ENCODE data around the gene TCAP.

The TCAP gene

GRCh38 chr17:39667945-39668924, 3.1 kb downstream of the TCAP start, which contains the start of gene PNMT:
TSS of gene PNMT (plus strand) at chr17:39668453. CDS start at chr17:39668476, 23 bp downstream.
- DNase-seq = peak; percentile 70

GRCh38 chr17:39669897-39670735, 5.0 kb downstream of the TCAP start:
- no peak for DNase-seq

DNA sequence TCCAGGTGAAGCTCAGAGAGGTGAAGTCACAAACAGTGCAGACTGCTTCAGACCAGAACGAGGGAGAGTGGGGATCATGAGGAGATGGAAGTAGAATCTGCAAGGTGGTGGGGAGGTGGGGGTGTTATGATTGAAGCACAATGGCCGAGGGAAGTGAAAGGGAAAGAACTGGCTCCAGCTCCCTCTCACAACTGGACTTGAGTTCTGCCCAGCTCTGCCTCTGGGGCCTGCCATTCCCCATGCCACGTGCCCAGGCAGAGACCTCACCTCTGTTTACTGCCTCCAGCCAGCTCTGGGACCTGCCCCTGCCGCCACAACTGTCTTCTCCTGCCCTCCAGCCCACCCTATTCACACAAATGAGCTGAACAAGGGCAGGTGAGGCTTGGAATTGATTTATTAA, 5.6 kb downstream of the TCAP start:
- no peak for DNase-seq

DNA sequence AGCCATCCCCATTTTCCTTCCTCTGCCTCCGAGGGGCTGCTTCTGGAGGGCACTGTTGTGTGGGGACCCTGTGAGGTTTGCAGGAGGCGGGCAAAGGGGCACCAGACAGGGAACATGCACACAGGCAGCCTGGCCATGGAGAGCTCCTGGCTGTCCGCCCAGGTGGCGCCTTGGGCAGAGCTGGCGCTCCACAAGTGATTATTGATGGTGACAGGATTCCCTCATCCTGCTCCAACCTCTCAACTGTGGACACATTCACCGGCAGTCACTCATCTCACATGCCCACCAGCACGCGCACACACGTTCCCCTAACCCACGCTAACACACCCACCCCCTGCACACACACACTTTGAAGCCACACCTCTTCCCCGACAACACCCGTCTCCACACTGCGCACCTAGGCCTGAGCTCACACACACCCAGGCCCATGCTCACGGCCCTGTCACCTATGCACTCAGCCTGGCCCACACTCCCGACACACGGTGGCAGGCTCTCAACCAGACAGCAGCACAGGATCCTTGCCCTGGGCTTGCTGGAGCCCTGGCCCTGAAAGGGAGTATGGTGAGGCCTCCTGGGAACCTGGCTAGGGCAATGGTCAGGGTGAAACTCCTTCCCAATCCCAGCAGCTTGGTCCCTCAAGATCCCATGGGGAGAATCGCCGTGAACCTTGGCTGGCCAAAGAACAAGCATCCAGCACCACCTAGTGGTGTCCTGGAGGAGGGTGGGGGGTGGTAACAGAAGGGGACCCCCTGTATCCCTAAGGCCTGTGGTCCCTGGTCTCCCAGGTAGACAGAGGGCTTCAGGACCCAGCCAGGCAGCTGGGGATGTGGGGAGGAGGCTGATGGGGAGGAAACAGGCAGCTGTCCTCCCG, 6.7 kb downstream of the TCAP start:
- DNase-seq = no peak

DNA sequence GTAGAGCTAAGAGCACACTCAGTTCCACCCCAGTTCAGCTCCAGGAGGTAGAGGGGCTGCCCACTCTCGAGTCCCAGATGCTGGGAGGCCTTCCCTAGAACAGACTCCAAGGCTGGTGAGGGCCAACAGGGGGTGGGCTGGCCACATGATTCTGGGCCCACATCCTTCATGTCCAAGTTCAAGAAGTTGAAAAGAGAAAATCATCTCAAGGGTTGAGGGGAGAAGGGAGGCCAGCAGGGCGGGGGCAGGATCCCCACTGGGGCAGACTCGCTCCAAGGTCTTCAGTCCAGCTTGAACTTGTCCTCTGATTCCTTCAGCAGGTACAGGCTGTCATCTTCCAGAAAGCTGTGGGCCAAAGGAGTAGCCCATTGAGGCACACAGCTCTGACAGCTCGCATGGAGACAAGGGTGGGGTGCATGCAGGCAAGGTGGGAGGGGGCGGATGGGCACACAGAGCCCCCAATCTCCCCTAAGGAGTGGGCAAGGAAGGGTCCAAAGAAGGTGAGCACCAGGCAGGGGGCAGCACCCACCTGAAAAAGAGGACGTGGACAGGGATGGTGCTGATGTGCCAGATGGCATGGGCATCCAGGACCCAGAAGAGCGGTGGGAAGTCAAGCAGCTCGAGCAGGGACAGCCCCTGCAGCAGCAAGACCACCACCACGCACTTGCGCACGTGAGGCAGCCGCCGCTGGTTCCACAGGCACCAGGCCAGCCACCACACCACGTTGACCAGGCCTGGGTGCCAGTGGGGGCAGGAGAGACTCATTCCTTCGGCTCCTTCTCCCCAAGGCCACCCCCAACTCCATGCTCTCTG, 7.6 kb downstream of the TCAP start:
- no peak for DNase-seq

DNA sequence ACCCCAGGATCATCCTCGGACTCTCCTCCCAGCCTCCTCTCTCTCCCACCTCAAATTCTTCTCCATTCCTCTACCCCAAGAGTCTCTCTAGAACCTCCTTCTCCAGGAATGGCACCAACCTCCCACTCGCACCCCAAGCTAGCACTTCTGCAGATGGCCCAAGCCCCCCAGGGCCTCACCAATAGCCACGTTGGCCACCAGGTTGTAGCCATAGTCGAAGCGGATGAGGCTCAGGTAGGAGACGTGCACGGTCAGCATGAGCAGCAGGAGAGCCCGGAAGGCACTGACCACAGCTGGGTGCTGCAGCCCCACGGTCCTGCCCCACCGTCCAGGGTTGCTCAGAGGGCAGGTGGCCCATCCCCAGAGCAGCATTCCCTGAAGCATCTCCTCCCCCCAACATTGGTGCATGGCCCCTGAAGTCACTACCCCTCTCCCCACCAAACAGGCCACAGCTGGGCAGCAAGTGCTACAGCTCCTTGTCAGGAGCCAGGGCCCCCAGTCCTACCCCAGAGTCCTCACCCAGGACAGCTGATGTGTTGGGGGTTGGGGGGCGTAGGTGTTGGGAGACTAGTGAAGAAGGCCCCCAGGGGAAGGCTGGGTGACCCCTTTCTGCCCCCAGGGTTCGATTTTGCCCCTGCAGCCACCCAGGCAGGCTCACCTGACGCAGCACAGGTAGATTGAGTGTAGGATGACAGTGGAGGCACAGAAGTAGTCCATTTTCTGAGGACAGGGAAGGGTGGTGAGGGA, 8.4 kb downstream of the TCAP start:
- DNase-seq = no peak

DNA sequence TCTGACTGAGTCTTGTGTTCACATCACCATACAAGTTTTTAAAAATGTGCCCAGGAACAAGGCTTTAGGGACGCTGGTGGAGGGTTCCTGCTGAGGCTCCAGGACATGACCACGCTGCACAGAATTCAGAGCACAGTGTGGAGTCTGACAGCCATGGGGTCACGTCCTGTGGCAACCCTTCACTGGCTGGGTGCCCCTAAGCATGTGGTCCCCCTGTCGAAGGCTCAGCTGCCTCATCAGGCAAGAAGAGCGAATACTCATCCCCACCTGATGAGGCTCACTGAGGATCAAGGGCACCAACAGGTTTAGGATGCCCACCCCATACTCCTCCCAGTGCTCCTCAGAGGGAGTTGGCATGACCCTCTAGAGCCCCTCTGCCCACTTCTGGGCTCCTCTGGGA, 9.0 kb downstream of the TCAP start:
- DNase-seq = no peak

DNA sequence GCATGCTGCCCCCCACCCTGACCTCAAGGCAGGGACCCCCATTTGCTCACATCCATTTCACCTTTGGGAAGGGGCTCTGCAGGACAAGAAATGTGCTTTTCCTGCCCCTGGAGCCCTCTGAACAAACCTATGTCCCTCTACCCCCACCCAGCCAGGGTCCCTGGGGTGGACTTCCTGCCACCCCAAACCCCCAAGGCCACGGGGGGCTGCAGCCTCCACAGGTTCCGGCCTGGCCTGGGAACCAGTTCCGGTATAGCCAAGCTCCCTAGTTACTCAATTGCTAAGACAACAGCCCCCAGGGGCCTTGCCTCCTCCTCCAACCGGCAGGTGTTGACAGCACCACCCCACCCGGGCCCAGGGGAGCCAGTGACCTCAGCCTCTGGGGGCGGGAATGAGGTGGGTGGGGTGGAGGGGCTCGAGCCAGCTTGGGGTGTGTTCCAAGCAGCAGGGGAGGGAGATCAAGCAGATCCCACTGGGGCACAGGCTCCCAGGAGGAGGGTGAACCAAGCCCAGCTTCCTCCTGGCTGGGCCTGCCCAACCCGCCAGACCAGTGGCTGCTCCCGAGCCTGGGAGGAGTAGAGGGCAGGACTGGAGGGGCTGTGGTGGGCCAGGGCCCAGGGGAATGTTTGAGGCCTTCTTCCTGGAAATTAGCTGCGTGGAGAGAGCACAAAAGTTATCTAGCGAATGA, 9.7 kb downstream of the TCAP start:
- peak; percentile 76 for DNase-seq

GRCh38 chr17:39675390-39676082, 10.4 kb downstream of the TCAP start:
- no peak for DNase-seq

DNA sequence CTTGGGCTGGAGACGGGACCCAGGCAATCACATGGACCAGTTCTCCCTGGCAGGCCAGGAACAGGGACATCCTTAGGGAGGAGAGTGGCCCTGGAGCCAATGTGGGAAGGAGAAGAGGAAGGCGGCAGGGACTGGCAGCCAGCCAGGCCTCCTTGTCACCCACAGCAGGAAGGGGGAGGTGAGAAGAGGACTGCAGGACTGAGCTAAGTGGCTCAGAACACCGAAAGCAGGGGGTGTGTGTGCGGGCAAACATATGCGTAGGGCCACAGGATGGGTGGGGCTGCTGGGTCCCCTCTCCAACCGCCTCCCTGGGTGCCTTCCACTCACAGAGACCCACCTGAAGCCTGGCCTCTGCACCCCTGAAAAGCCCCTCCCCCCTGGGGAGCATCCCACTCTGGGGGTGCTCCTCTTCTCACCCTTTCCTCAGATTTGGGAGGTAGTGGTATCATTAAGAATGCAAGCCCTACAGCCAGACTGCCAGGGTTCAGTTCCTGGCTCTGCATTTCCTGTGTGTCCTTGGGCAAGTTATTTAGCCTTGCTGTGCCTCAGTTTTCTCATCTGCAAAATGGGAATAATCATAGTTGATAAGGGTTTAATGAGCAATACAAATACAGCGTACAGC, 11.2 kb downstream of the TCAP start:
- peak; percentile 88 for DNase-seq

- DNase-seq = no peak
These were observed 11.9 kb downstream of the TCAP start for GRCh38 chr17:39677072-39677471.

DNA sequence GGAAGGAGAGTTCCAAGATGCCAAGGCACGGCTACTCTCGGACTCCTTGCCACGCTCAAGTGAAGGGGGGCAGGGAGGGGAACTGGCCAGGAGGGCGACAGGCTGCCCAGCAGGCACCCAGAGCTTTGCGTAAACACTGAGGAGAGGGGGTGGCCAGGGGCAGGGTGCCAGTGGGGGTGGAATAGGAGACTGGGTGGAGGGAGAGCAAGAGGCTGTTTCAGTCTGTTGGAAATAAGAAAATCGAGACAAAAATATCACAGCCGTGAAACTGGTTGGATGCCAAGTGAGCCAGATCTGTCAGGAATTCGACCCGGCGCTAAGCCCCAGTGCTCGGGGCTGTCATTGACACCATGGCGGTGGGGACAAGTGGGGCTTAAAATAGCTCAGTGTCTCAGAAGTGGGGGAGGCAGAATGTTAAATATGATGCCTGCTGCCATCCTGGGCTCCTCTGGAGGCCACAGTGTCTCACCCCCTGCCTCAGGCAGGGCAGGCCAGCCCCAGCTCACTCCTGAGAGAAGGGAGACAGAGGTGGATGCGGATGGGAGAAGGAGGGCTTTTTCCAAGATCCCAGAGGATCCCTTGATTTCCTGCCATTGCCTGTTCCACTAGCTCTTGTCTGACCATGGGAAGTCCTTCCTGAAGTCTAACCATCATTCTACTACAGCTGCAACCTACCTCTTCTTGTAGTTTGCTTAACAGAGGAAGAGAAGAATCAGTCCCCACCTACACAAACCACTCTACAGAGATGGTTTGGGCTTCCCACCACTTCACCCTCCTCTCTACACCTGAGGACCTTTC, 12.6 kb downstream of the TCAP start:
- DNase-seq = no peak

DNA sequence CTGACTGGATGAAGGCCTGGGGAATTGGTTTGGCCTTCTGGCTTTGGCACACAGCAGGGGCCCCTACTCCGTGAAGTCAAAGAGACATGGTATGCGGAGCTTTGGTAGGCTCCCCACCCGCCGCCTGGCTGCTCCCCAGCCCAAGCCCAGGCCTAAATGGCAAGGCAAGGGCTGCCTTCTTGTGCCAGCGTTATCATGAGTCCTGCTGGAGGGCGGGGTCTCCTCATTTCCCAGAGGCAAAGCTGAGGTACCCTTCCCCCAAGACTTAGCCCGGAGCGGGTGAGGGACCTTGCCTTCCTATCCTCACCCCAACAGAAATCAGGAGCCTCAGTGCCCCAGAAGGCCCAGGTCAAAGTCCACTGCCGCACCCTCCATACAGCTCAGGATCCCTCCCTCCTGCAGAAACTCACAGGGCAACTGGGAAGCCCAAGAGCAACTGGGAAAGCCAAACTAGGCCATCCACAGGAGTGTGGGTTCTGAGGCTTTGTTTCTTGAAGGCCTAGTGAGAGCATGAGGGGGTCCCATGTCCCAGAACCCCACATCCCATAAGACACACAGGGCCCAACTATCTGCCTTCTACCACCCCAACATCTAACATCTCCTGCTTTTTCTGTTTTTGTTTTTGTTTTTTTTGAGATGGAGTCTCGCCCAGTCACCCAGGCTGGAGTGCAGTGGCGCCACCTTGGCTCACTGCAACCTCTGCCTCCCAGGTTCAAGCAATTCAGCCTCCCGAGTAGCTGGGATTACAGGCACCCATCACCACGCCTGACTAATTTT, 13.4 kb downstream of the TCAP start:
- DNase-seq = no peak

- no peak for DNase-seq
These were observed 14.5 kb downstream of the TCAP start for GRCh38 chr17:39679521-39680192.

GRCh38 chr17:39683295-39683939, 18.3 kb downstream of the TCAP start:
- DNase-seq = no peak

Data from NCI-H510A (cell line).